ENCODE results near the gene FBXW5.

Gene FBXW5

DNA sequence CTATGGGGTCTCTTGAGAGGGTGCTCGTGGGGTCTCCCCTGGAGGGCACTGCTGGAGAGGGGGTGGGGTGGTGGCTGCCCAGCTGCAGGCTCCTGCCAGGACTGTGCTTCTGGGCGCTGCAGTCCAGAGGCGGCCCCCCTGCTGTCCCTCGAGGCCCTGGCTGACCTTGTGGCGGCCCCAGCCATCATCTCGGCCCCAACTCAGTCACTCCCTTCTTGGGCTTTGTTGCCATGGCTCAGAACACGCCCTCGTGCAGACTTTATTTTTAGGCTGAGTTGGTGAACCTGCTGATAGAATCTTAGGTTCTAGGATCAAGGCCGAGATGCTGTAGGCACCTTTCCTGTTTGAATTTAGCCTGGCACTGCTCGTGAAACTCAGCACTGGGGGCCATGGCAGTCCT, 22.8 kb downstream of the FBXW5 start:
- Histone ChIP-seq H3K27ac (ENCODE audit: low read length) (no peak overlapping the region), H3K9me3 (ENCODE audit: control insufficient read depth in 1 of 2, low read length in 2 of 2) (no peaks in the 10 kb centered on the region), H3K36me3 (ENCODE audit: control insufficient read depth in 1 of 2, insufficient read depth in 2 of 2, low read length in 2 of 2) (peaks cover 27 to 49% of the 10 kb centered on the region in 2 donors), H3K4me3 (ENCODE audit: low read depth in 1 of 2, low read length in 2 of 2) (no peak overlapping the region), H3K27me3 (ENCODE audit: low read depth, low read length) (no peaks in the 10 kb centered on the region), H3K4me1 (ENCODE audit: control insufficient read depth in 1 of 2, insufficient read depth in 2 of 2, low read length in 2 of 2) (peaks cover 0 to 5% of the 10 kb centered on the region in 2 donors)

GRCh38 chr9:136921307-136921706, 23.2 kb downstream of the FBXW5 start:
- no peak overlapping the region for H3K4me3 ChIP-seq (ENCODE audit: low read depth in 1 of 2, low read length in 2 of 2)
- H3K36me3 ChIP-seq (ENCODE audit: control insufficient read depth in 1 of 2, insufficient read depth in 2 of 2, low read length in 2 of 2): peaks cover 23 to 49% of the 10 kb centered on the region in 2 donors
- H3K4me1 ChIP-seq (ENCODE audit: control insufficient read depth in 1 of 2, insufficient read depth in 2 of 2, low read length in 2 of 2): peaks cover 0 to 5% of the 10 kb centered on the region in 2 donors
- H3K27me3 ChIP-seq (ENCODE audit: low read depth, low read length): no peaks in the 10 kb centered on the region
- no peak overlapping the region for H3K27ac ChIP-seq (ENCODE audit: low read length)
- no peaks in the 10 kb centered on the region for H3K9me3 ChIP-seq (ENCODE audit: control insufficient read depth in 1 of 2, low read length in 2 of 2)

DNA sequence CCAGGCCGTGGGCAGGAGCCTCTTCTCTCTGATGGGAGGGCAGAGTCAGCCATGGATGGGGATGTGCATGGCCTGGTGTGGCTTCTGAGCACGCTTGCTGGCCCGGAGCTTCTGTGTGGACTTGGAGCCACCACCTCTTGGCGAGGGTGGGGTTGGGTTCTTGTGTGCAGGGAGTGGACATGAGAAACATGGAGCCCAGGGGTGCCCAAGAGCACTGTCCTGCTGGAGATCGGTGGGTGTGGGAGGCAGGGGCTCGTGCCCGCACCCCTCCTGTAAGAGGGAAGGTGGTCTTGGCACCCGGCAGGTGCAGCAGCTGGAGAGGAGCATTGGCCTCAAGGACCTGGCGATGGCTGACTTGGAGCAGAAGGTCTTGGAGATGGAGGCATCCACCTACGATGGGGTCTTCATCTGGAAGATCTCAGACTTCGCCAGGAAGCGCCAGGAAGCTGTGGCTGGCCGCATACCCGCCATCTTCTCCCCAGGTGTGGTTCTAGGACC, 23.8 kb downstream of the FBXW5 start:
- Histone ChIP-seq H3K27me3 (ENCODE audit: low read depth, low read length) (no peaks in the 10 kb centered on the region), H3K27ac (ENCODE audit: low read length) (no peak overlapping the region), H3K4me1 (ENCODE audit: control insufficient read depth in 1 of 2, insufficient read depth in 2 of 2, low read length in 2 of 2) (peaks cover 0 to 5% of the 10 kb centered on the region in 2 donors), H3K4me3 (ENCODE audit: low read depth in 1 of 2, low read length in 2 of 2) (no peak overlapping the region), H3K9me3 (ENCODE audit: control insufficient read depth in 1 of 2, low read length in 2 of 2) (no peaks in the 10 kb centered on the region), H3K36me3 (ENCODE audit: control insufficient read depth in 1 of 2, insufficient read depth in 2 of 2, low read length in 2 of 2) (peaks cover 22 to 44% of the 10 kb centered on the region in 2 donors)

DNA sequence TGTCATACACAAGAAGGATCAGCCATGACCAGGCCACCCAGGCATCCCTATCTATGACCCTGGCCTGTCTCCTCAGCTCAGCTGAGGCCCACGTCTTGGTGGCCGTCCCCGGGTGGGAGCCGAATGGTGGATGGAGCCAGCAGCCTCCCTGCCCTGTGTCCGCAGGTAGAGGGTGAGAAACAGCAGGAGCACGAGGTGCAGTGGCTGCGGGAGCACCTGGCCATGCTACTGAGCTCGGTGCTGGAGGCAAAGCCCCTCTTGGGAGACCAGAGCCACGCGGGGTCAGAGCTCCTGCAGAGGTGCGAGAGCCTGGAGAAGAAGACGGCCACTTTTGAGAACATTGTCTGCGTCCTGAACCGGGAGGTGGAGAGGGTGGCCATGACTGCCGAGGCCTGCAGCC, 24.5 kb downstream of the FBXW5 start:
- Histone ChIP-seq H3K36me3 (ENCODE audit: control insufficient read depth in 1 of 2, insufficient read depth in 2 of 2, low read length in 2 of 2) (peaks cover 27 to 47% of the 10 kb centered on the region in 2 donors), H3K27me3 (ENCODE audit: low read depth, low read length) (no peaks in the 10 kb centered on the region), H3K4me1 (ENCODE audit: control insufficient read depth in 1 of 2, insufficient read depth in 2 of 2, low read length in 2 of 2) (peaks cover 0 to 5% of the 10 kb centered on the region in 2 donors), H3K27ac (ENCODE audit: low read length) (no peak overlapping the region), H3K9me3 (ENCODE audit: control insufficient read depth in 1 of 2, low read length in 2 of 2) (no peaks in the 10 kb centered on the region), H3K4me3 (ENCODE audit: low read depth in 1 of 2, low read length in 2 of 2) (no peak overlapping the region)

GRCh38 chr9:136917902-136918301, 26.6 kb downstream of the FBXW5 start:
- no peak overlapping the region for H3K27ac ChIP-seq (ENCODE audit: low read length)
- no peaks in the 10 kb centered on the region for H3K9me3 ChIP-seq (ENCODE audit: control insufficient read depth in 1 of 2, low read length in 2 of 2)
- peaks cover 38 to 49% of the 10 kb centered on the region in 2 donors for H3K36me3 ChIP-seq (ENCODE audit: control insufficient read depth in 1 of 2, insufficient read depth in 2 of 2, low read length in 2 of 2)
- H3K27me3 ChIP-seq (ENCODE audit: low read depth, low read length): no peaks in the 10 kb centered on the region
- H3K4me3 ChIP-seq (ENCODE audit: low read depth in 1 of 2, low read length in 2 of 2): no peak overlapping the region
- H3K4me1 ChIP-seq (ENCODE audit: control insufficient read depth in 1 of 2, insufficient read depth in 2 of 2, low read length in 2 of 2): peaks cover 0 to 5% of the 10 kb centered on the region in 2 donors

DNA sequence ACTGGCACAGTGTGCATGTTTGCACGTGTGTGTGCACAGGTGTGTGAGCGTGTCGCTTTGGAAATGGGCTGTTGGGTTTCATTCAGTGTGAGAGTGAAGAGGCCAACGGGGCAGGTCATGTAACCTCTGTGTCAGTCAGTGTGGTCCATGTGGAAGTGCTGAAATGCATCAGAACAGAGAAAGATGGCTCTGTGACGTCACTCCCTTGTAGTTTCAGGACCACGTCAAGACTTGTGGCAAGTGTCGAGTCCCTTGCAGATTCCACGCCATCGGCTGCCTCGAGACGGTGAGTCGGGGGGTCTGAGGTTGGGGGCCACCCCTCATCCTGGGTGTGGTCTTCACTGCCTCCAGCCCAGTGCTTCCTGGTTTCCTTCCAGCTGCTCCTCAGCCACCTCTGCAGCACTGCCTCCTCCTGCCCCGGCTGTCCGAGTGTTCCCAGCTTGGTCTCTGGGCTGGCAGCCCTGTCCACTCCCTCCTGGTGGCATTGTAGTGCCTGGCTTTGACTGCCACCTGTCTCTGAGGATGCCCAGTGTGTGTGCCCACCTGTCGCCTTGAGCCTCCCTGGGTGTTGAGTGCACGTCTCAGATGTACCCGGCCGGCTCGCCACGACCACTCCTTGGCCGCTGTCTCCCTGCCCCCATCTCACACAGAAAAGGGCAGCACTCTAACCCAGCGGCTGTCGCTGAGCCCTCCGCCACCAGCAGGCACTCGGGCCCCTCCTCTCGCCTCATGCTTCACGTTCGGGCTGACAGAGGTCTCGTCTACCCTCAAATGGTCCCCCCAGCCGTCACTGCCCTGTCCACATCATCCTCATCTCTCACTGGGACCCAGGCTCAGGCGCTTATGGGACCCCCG, 28.0 kb downstream of the FBXW5 start:
- Histone ChIP-seq H3K9me3 (ENCODE audit: control insufficient read depth in 1 of 2, low read length in 2 of 2) (no peaks in the 10 kb centered on the region), H3K36me3 (ENCODE audit: control insufficient read depth in 1 of 2, insufficient read depth in 2 of 2, low read length in 2 of 2) (peaks cover 38 to 49% of the 10 kb centered on the region in 2 donors), H3K27ac (ENCODE audit: low read length) (no peak overlapping the region), H3K27me3 (ENCODE audit: low read depth, low read length) (no peaks in the 10 kb centered on the region), H3K4me1 (ENCODE audit: control insufficient read depth in 1 of 2, insufficient read depth in 2 of 2, low read length in 2 of 2) (no peaks in the 10 kb centered on the region), H3K4me3 (ENCODE audit: low read depth in 1 of 2, low read length in 2 of 2) (no peak overlapping the region)

DNA sequence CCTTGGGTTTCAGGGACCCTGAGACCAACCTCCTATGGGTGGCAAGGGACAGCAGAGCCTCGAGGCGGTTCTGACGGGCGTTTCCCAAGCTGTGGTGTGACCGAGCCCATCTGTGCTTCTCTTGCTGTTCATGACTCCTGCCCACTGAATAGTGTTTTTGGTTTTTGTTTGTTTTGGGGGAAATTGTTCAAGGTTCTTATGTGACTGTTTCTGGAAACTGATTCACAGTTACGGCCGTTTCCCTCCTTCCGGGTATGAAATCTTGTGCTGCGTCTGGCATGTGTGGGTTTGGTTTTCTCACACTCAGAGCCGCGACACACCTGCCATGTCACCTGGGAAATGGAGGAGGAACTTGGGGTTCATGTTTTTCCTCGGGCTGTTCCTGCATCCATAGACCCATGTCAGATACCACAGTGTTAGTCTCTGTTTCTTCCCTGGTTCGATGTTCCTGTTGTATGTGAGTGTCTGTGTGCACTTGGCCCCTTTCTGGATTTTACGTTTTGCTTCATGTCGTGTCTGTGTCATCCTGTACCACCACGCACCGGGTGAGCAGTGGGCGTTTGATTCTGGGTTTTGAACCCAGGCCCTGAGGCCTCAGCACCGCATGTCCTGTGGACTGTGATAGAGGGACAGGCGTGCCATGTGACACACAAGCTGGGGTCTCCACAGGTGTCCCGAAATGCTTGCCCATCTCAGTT, 28.8 kb downstream of the FBXW5 start:
- Histone ChIP-seq H3K4me1 (ENCODE audit: control insufficient read depth in 1 of 2, insufficient read depth in 2 of 2, low read length in 2 of 2) (no peaks in the 10 kb centered on the region), H3K36me3 (ENCODE audit: control insufficient read depth in 1 of 2, insufficient read depth in 2 of 2, low read length in 2 of 2) (peaks cover 37 to 43% of the 10 kb centered on the region in 2 donors), H3K27ac (ENCODE audit: low read length) (no peak overlapping the region), H3K9me3 (ENCODE audit: control insufficient read depth in 1 of 2, low read length in 2 of 2) (no peaks in the 10 kb centered on the region), H3K27me3 (ENCODE audit: low read depth, low read length) (no peaks in the 10 kb centered on the region), H3K4me3 (ENCODE audit: low read depth in 1 of 2, low read length in 2 of 2) (no peak overlapping the region)

GRCh38 chr9:136913701-136914438, 30.7 kb downstream of the FBXW5 start:
- H3K4me3 ChIP-seq (ENCODE audit: low read depth in 1 of 2, low read length in 2 of 2): no peak overlapping the region
- H3K27me3 ChIP-seq (ENCODE audit: low read depth, low read length): no peaks in the 10 kb centered on the region
- no peak overlapping the region for H3K27ac ChIP-seq (ENCODE audit: low read length)
- H3K36me3 ChIP-seq (ENCODE audit: control insufficient read depth in 1 of 2, insufficient read depth in 2 of 2, low read length in 2 of 2): peaks cover 28 to 48% of the 10 kb centered on the region in 2 donors
- no peaks in the 10 kb centered on the region for H3K9me3 ChIP-seq (ENCODE audit: control insufficient read depth in 1 of 2, low read length in 2 of 2)
- no peaks in the 10 kb centered on the region for H3K4me1 ChIP-seq (ENCODE audit: control insufficient read depth in 1 of 2, insufficient read depth in 2 of 2, low read length in 2 of 2)

- Histone ChIP-seq H3K27ac (ENCODE audit: low read length) (no peak overlapping the region), H3K4me3 (ENCODE audit: low read depth in 1 of 2, low read length in 2 of 2) (no peak overlapping the region), H3K27me3 (ENCODE audit: low read depth, low read length) (no peaks in the 10 kb centered on the region), H3K36me3 (ENCODE audit: control insufficient read depth in 1 of 2, insufficient read depth in 2 of 2, low read length in 2 of 2) (peaks cover 16 to 41% of the 10 kb centered on the region in 2 donors), H3K9me3 (ENCODE audit: control insufficient read depth in 1 of 2, low read length in 2 of 2) (no peaks in the 10 kb centered on the region), H3K4me1 (ENCODE audit: control insufficient read depth in 1 of 2, insufficient read depth in 2 of 2, low read length in 2 of 2) (no peaks in the 10 kb centered on the region)
Observed at GRCh38 chr9:136910901-136911245, 33.7 kb downstream of the FBXW5 start.

DNA sequence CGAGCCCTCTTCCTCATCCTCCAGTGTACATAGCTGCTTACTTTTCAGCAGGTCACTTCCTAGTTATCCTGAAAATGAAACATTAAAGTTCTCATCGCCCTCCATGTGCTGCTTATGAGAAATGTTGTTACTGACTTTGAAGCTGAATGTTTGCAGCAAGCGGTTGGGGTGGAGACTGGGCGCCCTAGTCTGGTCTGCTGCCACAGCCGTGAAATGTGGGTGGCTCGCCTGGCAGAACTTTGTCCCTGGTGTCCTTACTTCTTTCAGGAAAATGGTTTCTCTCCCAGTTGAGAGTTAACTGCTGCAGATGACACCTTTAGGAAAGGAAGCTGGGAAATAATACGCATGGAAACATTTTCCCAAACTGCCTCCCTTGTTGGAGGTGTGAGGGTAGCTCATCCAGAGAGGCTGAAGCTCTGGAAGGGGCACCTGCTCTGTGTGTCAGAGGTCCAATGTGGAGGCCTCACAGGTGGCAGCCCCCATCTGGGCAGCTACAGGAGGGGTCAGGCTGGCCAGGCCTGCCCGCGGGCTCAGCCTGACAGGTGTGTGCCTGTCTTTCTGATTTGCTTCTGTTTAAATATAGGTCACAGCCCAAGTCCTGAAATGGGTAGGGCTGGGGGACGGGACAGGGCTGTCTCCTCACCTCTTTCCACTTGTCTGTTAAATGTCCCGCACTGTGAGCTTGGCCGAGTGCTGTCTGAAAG, 34.2 kb downstream of the FBXW5 start:
- peaks cover 14 to 37% of the 10 kb centered on the region in 2 donors for H3K36me3 ChIP-seq (ENCODE audit: control insufficient read depth in 1 of 2, insufficient read depth in 2 of 2, low read length in 2 of 2)

More for the DNA sequence above, 34.2 kb downstream of the FBXW5 start:
- no peaks in the 10 kb centered on the region for H3K27me3 ChIP-seq (ENCODE audit: low read depth, low read length)
- H3K9me3 ChIP-seq (ENCODE audit: control insufficient read depth in 1 of 2, low read length in 2 of 2): no peaks in the 10 kb centered on the region
- H3K27ac ChIP-seq (ENCODE audit: low read length): no peak overlapping the region
- no peaks in the 10 kb centered on the region for H3K4me1 ChIP-seq (ENCODE audit: control insufficient read depth in 1 of 2, insufficient read depth in 2 of 2, low read length in 2 of 2)
- no peak overlapping the region for H3K4me3 ChIP-seq (ENCODE audit: low read depth in 1 of 2, low read length in 2 of 2)

All from muscle layer of duodenum (tissue), 2 donors.